DMS153 (cell line): ENCODE measurements around the gene DCAKD.

Source experiments
- DNase-seq: peaks from one replicate; lab custom pipeline; 2025; lab: John Stamatoyannopoulos, UW

Gene DCAKD

DNA sequence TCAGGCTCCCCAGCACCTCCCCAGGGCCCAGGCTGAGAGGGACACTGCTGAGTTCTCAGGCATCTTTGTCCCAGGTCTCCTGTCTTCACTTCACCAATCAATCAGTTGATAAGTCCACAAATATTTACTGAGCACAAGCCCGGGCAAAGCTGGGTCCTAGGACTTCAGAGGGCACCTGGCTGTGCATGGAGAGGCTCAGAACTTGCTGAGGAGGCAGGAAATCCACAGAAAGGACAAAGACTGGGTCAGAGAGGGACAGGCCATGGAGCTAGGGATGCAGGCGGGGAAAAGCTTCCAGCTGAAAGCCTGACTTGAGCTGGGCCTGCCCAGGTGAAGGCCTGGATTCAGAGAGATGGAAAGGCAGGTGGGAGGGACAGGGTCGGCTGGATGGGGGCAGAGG lies 50.1 kb downstream of the DCAKD start:
- peak; percentile 25 for DNase-seq

DNA sequence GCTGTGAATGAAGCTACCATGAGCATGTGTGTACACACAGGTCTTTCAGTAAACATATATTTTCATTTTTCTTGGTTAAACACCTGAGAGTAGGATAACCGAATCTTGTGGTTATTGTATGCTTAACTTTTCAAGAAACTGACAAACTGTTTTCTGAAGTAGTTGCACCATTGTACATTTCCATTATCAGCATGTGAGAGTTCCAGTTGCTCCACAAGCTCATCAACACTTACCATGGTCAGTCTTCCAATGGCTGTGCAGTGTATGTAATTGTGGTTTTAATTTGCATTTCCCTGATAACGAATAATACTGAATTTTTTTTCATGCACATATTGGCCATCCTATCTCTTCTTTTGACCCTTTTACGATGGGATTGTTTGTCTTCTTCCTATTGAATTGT lies 52.0 kb downstream of the DCAKD start:
- no peak for DNase-seq

DNA sequence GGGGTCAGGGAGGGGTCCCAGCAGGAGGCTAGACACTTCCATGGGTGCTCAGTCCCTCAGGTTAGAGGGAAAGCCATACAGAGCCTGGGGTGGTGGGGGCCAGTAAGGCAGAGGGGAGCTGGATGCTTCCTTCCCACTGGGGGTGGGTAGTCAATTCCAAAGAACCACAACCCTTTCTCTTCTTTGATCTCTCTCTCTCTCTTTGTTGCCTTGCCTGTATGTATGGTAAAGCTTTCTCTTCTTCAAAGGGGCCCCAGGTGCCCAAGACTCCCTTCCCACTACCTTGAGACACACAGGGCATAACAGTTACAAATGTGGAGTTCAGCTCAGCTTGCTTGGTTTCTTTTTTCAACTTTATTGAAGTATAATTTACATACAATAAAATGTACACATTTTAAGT lies 52.8 kb downstream of the DCAKD start:
- DNase-seq, result no peak

DNA sequence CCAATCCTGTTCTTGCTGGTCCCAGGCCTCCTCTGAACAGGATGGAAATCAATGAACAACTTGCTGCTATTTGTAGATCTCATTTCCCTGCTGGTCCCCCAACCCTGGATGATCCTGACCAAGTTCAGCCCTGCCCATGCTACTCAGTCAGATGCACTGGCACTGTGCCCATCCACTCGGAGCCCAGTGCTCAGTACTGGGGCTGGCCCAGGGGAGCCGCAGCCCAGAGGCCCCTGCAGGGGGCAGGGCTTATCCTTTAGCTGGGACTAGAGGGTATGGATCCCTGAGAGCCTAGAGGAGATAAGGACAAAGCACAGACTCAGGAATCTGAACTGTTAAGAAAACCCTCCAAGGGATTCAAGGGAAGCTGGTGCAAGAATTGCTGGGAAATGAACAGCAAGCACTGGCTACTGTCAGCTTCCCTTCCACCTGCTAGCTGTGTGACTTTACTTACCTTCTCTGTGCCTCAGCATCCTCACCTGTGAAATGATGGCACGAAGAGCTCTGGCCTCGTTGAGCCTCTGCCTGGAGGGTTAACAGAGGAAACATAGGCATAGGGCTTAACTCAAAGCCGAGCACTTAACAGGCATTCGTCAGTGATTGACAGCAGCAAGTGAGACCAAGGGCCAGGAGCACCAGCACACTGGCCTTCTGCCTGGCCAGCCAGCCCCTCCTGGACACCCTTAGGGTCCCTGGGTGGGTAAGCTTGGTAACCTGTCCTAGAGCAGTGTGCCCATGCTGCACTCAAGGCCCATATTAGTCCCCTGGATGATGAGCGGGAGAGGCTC lies 53.5 kb downstream of the DCAKD start:
- no peak for DNase-seq

DNA sequence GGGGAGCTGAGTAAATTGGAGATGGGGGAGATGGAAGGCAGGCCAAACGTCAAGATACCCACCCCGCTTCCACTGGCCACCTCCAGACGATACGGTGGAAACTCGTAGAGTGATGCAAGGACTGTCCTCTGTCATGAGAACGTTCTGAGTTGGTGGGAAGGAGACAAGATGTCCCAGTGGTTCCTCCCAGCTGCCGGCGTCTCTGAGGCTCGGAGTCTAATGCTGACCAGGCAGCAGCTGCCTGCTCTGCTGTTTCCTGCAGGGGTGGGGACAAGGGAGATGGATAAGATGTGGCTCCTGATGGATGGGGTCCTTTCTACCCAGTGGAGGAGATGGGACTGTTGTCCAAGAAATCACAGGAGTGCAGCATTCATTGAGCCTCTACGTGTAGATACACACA lies 55.1 kb downstream of the DCAKD start:
- DNase-seq, result no peak

DNA sequence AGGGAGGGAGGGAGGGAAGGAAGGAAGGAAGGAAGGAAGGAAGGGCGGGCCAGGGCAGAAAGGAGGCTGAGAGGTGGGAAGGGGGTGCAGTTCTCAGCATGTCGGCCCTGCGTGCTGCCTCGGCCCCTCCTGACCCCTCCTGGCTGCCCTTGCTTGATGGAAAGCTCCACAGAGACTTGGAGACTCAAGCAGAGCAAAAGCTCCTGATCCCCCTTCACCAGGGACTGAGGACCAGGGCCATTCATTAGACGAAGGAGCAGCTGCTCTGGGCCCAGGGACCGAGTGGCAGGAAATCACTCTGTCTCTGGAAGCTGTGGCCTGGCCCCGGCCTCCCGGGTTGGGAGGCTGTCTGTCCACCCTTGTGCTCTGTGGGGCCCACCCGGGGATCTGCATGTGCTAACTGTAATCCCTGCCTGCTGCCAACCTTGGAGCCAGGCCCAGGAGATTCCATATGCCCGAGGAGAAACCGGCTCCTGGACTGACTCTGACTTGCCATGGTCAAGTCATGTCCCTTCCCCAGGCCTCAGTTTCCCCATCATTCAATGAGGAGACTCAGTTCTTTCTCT lies 55.9 kb downstream of the DCAKD start:
- no peak for DNase-seq

DNA sequence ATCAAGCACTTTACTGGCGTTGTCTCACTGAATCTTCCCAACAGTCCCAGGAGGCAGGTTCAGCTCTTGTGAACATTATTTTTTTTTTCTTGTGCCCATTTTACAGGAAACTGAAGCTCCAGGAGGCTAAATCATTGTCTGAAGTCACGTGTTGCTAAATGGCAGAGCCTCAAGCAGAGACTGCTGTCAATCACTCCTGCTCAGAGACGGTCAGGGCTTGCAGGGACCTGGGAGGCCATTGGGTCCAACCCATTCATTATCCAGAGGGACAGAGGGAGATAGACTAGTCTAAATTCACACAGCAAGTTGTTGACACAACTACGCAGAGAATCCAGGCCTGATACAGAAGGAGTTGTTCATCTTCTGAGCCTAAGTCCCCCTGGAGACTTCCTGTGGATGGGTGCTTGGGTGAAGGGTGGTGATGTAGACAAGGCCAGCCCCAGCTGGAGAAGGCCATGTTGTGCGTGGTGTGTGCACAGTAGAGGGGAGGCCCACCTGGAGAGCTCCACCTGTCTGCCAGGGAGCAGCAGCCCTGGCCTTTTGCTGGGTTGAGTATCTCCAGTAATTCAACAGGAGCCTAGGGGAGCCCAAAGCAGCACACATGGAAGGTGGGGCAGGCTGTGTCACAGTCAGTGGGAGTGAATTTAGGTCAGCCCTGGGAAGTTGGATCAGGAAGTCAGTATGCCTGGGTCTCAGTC lies 59.0 kb downstream of the DCAKD start:
- no peak for DNase-seq

DNA sequence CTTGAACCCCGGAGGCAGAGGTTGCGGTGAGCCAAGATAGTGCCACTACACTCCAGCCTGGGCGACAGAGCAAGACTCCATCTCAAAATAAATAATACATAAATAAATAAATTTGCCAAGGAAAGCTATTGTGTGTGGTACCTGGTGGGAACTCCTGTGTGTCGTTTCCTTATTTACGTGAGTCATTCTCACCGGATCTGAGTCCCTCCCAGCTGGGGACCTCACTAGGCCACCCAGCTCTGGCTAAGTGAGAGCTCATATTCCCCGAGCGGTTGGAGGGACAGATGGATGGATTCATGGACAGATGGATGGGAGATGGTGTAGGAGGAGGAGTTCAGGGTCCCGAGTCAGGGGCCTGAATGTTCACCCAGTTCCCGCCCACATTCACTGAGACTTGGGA lies 60.4 kb downstream of the DCAKD start:
- DNase-seq, result no peak

DNA sequence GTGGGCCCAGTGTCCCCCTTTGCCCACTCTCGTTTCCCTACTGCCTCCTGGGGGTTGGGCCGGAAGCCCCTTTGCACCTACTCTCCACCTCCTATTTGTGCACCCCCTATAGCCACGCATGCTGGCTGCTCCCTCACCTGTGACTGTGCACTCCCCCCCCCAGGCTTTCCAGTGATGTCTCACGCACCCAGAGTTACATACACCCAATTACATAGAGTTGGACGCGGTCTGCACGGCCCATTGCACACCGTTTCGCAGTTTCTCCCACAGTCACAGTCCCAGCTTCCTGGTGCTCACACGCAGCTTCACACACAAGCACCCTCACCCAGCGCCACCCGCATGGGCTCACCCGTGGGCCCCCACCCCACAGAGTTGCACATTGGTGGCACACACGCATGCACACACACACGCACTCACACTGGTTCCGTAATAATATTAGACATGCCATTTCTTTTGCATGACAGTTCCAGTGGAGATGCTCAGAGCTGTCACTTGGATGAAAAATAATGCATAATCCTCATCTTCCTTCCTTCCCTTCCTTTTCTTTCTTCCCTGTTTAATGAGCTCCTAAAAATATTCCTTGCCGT lies 61.8 kb downstream of the DCAKD start:
- no peak for DNase-seq

DNA sequence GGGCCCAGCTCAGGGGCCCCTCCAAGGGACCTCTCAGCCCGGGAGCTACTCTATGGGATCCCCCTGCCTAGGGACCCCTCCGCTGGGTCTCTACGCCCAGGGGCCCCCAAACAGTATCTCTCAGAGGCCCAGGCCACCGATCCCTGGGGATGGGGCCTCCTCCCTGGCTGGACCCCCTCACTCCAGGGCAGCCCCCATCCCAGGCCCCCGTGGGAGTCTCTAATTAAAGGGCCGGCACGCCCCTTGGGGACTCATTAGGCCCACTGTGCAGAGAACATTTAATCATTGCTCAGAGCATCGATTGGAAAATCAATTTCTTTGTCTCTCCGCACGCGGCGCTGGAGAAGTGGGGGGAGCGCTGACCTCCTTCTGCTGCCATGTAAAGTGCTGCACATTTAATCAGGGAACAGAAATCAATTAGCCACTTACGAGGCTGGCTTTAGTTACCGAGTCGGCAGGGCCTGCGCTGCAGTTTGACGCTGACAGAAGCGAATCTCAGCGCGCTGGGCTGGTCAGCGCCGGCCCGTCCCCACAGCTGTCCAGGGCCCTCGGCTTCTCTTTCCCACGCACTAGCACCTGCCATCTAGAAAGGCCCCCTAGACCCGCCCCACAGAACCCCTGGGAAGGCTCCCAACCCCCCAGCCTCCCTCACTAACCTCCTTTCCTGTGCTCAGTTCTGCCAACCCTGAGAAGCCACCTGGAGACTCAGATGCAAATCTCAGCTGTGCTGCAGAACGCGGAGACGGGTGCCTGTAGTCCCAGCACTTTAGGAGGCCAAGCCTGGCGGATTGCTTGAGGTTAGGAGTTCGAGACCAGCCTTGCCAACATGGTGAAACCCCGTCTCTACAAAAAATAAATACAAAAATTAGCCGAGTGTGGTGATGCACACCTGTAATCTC lies 63.1 kb downstream of the DCAKD start:
- no peak for DNase-seq

DNA sequence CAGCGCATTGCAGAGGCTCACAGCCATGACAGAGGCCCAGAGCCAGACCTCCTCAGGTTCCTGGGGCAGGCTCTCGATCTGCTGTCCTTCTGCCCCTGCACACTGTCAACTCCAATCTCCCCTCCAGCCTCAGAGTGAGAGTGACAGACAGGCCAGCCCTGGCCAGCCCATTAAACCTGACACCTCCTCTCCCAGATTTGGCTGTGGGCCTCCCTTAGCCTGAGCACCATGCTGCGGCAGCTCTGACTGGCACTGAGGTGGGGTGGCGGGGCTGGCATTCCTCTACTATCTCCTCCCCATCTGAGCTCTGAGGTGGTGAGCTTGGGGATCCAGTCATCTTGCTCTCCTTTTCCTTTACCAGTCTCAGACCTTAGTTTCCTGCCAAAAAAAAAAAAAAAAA lies 67.9 kb downstream of the DCAKD start:
- DNase-seq, result no peak

DNA sequence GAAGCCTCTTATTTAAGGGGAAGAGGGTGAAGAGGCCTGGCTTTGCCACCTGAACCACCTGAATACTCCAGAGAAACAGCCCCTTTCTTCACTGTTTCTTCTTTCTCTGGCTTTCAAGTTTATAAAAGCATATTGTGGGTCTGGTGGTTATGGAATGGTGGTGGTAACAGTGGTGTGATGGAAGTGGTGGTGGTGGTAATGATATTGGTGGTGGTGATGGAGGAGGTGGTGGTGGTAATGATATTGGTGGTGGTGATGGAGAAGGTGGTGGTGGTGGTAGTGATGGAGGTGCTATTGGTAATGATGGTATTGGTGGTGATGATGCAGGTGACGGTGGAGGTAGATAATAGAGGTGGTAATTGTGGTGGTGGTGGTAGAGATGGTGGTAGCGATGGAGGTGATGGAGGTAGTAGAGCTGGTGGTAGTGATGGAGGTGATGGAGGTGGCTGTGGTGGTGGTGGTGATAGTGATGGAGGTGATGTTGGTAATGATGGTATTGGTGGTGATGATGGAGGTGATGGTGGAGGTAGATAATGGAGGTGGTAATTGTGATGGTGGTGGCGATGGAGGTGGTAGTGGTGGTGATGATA lies 69.2 kb downstream of the DCAKD start:
- DNase-seq, result no peak

DNA sequence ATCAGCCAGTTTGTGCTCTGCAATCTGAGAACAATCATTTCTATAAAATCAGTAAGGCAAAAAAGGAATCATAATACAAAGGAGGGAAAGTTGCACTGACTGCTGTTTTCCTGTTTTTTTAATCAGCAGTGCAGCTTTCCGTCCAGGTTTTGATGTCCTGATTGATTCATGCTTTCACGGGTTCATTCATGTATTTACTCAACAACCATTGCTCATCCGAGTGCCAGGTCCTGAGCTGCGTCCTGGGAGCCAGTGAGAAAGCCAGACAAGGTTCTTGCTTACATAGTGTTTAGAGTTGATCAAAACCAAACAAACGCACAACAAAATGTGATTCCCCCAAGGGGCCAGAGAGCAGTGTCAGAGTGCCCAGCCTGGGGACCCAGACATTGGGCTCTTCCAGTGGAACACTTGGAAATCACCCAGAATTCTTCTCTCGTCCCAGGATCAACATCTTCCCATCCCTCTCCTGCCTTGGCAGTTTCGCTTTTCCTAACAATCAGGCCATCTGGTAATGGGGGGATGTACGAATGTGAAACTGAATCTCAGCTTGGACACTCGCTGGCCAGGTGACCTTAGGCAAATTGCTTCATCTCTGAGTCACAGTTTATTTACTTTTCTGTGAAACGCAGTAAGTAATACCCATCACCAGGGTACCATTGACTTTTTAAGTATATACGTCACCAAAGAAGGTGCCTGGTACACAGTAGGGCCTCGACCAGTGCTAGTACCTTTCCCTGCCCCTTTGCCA lies 70.0 kb downstream of the DCAKD start:
- peak; percentile 46 for DNase-seq

DNA sequence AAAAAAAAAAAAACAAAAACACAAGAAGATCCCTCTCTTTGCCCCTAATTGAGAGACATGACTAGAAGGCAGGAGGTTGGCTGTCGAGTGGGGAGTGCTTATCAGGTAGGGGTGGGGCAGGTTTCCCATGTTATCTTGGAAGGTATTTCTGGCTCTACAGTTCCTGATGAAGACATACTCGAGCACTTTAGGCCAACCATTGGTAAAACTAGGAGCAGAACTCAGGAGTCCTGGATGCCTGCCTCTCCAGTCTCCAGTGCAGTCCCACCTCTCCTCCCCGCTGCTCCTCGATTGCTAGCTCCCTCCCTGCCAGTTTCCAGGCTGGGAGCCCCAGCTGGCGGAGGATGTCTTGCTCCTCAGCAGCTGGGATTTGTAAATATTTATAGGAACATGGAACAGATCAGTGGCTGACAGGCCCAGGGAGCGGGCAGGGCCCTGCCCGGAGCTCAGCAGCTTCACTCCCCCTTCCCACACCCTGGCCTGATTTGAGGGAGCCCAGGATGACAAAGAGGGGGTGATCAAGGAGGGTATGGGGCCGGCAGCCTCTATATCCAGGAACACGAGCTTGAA lies 71.9 kb downstream of the DCAKD start:
- DNase-seq, result no peak

DNA sequence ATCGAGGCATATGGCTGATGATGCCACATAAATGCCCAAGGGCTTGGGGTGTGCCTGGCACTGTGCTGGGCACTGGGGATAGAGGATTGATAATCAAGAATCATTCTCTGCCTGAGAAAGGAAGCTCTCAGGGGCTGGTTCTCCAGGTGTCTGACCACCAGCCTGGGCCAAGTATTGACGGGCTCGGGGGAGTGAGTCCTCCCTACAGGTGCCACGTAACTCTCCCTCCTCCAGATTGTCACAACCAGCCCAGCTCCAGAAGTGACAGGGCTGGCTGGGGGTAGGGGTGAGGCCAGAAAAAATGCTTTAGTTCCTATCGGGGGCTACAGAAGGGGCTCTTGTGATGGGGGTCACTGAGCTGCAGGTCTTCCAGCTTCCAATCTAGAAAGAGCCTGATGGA lies 72.6 kb downstream of the DCAKD start:
- DNase-seq, result no peak

DNA sequence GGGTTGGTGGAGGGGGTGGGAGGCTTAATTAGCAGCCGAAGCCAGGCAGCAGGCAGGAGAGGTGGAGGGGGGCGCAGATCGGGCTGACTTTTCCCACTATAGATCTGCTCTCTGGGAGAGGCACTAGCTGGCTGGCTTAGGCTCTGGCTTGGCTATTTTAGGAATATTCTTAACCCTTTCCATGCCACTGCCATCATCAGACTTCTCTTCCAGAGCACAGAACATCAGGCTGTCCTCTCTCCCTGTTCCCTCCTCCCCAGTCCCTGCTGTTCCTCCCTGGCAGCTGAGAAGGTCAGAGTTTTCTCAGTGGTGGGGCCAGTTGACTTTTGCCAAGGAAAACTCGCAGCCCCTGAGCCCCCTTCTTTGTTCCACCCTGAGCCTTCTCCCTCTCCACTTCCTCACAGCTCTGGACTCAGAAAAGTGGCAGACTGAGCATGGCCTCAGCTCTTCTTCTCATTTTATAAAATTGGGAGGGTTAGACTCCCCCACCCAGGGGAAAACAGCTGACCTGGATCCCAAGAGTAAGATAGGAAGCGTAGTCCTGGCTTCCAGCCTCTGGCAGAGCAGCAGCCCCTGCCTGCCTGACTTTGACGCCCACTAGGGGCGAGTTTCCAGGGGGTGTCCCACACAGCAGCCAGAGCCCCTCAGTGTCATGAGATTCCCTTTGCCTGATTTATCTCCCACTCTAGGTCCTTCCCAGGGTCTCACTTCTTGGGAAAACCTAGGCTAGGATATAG lies 73.5 kb downstream of the DCAKD start:
- DNase-seq, result no peak

DNA sequence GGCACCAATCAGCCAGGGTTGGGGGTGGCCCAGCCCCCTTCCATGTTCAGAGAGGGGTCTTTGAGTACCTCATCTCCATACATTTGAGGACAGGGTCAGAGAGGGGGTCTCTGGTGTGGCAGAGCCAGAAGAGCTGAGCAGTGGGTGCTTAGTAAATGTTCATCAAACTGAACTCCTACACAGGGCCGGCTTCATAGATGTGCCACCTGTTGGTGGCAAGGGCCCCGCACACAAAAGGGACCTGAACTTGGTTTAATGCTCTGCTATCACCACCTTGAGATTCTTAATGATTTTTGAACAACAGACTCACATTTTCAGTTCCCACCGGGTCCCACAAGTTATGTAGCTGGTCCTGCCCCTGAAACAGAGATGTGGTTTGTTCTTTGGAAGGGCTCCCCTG lies 74.4 kb downstream of the DCAKD start:
- DNase-seq, result no peak

DNA sequence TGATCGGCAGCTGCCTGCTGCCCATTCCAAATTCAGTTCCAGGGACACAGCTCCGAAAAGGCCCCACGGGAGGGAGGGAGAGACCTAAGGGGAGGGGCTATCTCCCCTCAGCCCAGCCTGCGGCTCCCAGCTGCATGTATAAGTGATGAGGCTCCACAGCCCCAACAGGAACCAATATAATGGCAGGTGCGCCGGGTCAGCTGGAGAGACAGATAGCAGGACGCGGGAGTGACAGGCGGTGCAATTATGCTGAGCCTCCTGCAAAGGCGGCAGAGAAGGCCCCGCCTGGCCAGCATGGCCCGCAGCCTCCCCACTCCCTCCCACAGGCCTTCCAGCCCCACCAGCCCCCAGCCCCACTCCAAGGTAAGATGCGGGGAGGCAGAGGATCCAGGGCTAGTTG lies 75.2 kb downstream of the DCAKD start:
- no peak for DNase-seq
